H9 (cell line): Measurements from ENCODE around the gene TMEM208. TPM values are rescaled to one million over a fixed set of nuclear protein-coding genes. Genes with fewer than 3 reads are reported as not detected.

Experiments used
- DNase-seq: peaks from one replicate; pipeline ENCODE4 v3.0.0-alpha.2; 2017
- H2AFZ ChIP-seq: one replicate; pipeline ENCODE4 v1.6.1; 2013; ENCODE audit warnings: mild to moderate bottlenecking, low read length, control low read depth, moderate library complexity
- H2AK5ac ChIP-seq: 2 replicates; pipeline ENCODE4 v1.6.1; 2013; ENCODE audit warnings: low read length, control low read depth, mixed read lengths; ENCODE audit not compliant: insufficient read length
- H2BK120ac ChIP-seq: one replicate; pipeline ENCODE4 v1.6.1; 2013; ENCODE audit warnings: low read depth, mild to moderate bottlenecking, low read length, control low read depth, inconsistent platforms; ENCODE audit not compliant: poor library complexity, severe bottlenecking
- H2BK12ac ChIP-seq: 2 replicates; pipeline ENCODE4 v1.6.1; 2013; ENCODE audit warnings: low read length, control low read depth, mixed read lengths, low read depth; ENCODE audit not compliant: insufficient read length
- H2BK15ac ChIP-seq: 2 replicates; pipeline ENCODE4 v1.6.1; 2013; ENCODE audit warnings: low read depth, low read length, control low read depth
- H2BK20ac ChIP-seq: one replicate; pipeline ENCODE4 v1.6.1; 2013; ENCODE audit warnings: low read depth, mild to moderate bottlenecking, low read length, control low read depth, inconsistent platforms; ENCODE audit not compliant: poor library complexity, severe bottlenecking
- H2BK5ac ChIP-seq: 2 replicates; pipeline ENCODE4 v1.6.1; 2013; ENCODE audit warnings: low read length, control low read depth, mixed read lengths; ENCODE audit not compliant: insufficient read length
- H3K14ac ChIP-seq: 2 replicates; pipeline ENCODE4 v1.6.1; 2013; ENCODE audit warnings: low read length, control low read depth; ENCODE audit not compliant: insufficient read depth
- H3K18ac ChIP-seq: 2 replicates; pipeline ENCODE4 v1.6.1; 2013; ENCODE audit warnings: low read depth, mild to moderate bottlenecking, mixed read lengths, low read length, control low read depth; ENCODE audit not compliant: insufficient read length
- H3K23ac ChIP-seq: 2 replicates; pipeline ENCODE4 v1.6.1; 2013; ENCODE audit warnings: low read length, control low read depth, mixed read lengths, low read depth; ENCODE audit not compliant: insufficient read length
- H3K23me2 ChIP-seq: 2 replicates; pipeline ENCODE4 v1.6.1; 2013; ENCODE audit warnings: low read depth, mild to moderate bottlenecking, mixed read lengths, low read length, control low read depth; ENCODE audit not compliant: insufficient read length, poor library complexity, severe bottlenecking
- H3K27ac ChIP-seq: 2 replicates; pipeline ENCODE4 v1.5.1; 2013; ENCODE audit warnings: low read length, control low read depth, mixed read lengths, low read depth; ENCODE audit not compliant: insufficient read length
- H3K27me3 ChIP-seq: 2 replicates; pipeline ENCODE4 v1.6.1; 2013; ENCODE audit warnings: low read length, control low read depth, inconsistent platforms; ENCODE audit not compliant: insufficient read depth
- H3K4ac ChIP-seq: 2 replicates; pipeline ENCODE4 v1.6.1; 2013; ENCODE audit warnings: low read depth, mild to moderate bottlenecking, control low read depth, inconsistent platforms, low read length, moderate library complexity
- H3K4me1 ChIP-seq: 2 replicates; pipeline ENCODE4 v1.6.1; 2013; ENCODE audit warnings: low read length, control low read depth, inconsistent platforms; ENCODE audit not compliant: insufficient read depth
- H3K4me2 ChIP-seq: 2 replicates; pipeline ENCODE4 v1.6.1; 2013; ENCODE audit warnings: low read length, control low read depth, mixed read lengths; ENCODE audit not compliant: insufficient read length, insufficient read depth
- H3K56ac ChIP-seq: 2 replicates; pipeline ENCODE4 v1.6.1; 2013; ENCODE audit warnings: low read depth, mild to moderate bottlenecking, mixed read lengths, low read length, control low read depth; ENCODE audit not compliant: insufficient read length
- H3K79me1 ChIP-seq: 2 replicates; pipeline ENCODE4 v1.6.1; 2013; ENCODE audit warnings: low read depth, mild to moderate bottlenecking, moderate library complexity, low read length, control low read depth, inconsistent platforms; ENCODE audit not compliant: insufficient read depth, poor library complexity, severe bottlenecking
- H3K79me2 ChIP-seq: 2 replicates; pipeline ENCODE4 v1.6.1; 2013; ENCODE audit warnings: low read length, control low read depth, inconsistent platforms; ENCODE audit not compliant: insufficient read depth
- H3K9ac ChIP-seq: 2 replicates; pipeline ENCODE4 v1.6.1; 2013; ENCODE audit warnings: low read length, control low read depth, mixed read lengths; ENCODE audit not compliant: insufficient read length; ENCODE audit errors: extremely low read depth
- H3K9me3 ChIP-seq: one replicate; pipeline ENCODE4 v1.6.1; 2013; ENCODE audit warnings: low read depth, low read length, inconsistent platforms; ENCODE audit not compliant: control insufficient read depth
- H3T11ph ChIP-seq: one replicate; pipeline ENCODE4 v1.6.1; 2013; ENCODE audit warnings: mild to moderate bottlenecking, low read length, control low read depth, inconsistent platforms
- H4K20me1 ChIP-seq: one replicate; pipeline ENCODE4 v1.6.1; 2013; ENCODE audit not compliant: control insufficient read depth, insufficient read length, insufficient read depth
- H4K5ac ChIP-seq: 2 replicates; pipeline ENCODE4 v1.6.1; 2013; ENCODE audit warnings: low read depth, mild to moderate bottlenecking, mixed read lengths, low read length, control low read depth; ENCODE audit not compliant: insufficient read length
- H4K8ac ChIP-seq: replicated peaks from 2 replicates; pipeline ENCODE4 v1.6.1; 2013; ENCODE audit warnings: low read length, control low read depth, mixed read lengths, low read depth; ENCODE audit not compliant: insufficient read length
- H4K91ac ChIP-seq: 2 replicates; pipeline ENCODE4 v1.6.1; 2013; ENCODE audit warnings: low read depth, mild to moderate bottlenecking, moderate library complexity, mixed read lengths, low read length, control low read depth; ENCODE audit not compliant: insufficient read length
- H3K27ac Mint-ChIP-seq, 3 experiments: 2 replicates in 2 of 3; 3 replicates in 1 of 3; pipeline ENCODE4 v1.8.0; 2020 to 2021; ENCODE audit warnings: mixed read lengths in 3 of 3, mild to moderate bottlenecking in 1 of 3, moderate library complexity in 1 of 3
- H3K27me3 Mint-ChIP-seq: 2 replicates; pipeline ENCODE4 v1.8.0; 2021; ENCODE audit warnings: low read depth, mild to moderate bottlenecking, moderate library complexity, mixed read lengths
- H3K36me3 Mint-ChIP-seq, 3 experiments: 2 replicates in 2 of 3; 3 replicates in 1 of 3; pipeline ENCODE4 v1.8.0; 2020 to 2021; ENCODE audit warnings: low read depth in 3 of 3, mixed read lengths in 3 of 3; ENCODE audit not compliant: insufficient read depth in 1 of 3
- H3K4me1 Mint-ChIP-seq, 2 experiments: 2 replicates each; pipeline ENCODE4 v1.8.0; 2020; ENCODE audit warnings: mixed read lengths in 2 of 2
- H3K4me3 Mint-ChIP-seq, 2 experiments: 2 replicates in 1 of 2; 3 replicates in 1 of 2; pipeline ENCODE4 v1.8.0; 2020 to 2021; ENCODE audit warnings: mild to moderate bottlenecking in 2 of 2, mixed read lengths in 2 of 2, moderate library complexity in 1 of 2
- H3K9me3 Mint-ChIP-seq, 2 experiments: 2 replicates in 1 of 2; 3 replicates in 1 of 2; pipeline ENCODE4 v1.8.0; 2020; ENCODE audit warnings: mild to moderate bottlenecking in 2 of 2, mixed read lengths in 2 of 2, moderate library complexity in 1 of 2
- WGBS: extraction: QIAGEN DNeasy Blood & Tissue Kit; methylation state at CpG from one replicate; pipeline ENCODE4 v1.1.7; 2013; ENCODE audit warnings: missing lambda C conversion rate, low lambda C conversion rate, mixed read lengths; ENCODE audit not compliant: insufficient read length; ENCODE audit errors: extremely low coverage; 5-methylcytosine and 5-hydroxymethylcytosine counted together
- total RNA-seq: library from RNA; stranded (reverse); gene quantifications from 2 replicates; pipeline ENCODE4 v1.2.1, GENCODE V29; 2021
- TF ChIP-seq, protein P1 (sequence below): fragments of 200-600 bp; sonication (generic); conservative IDR thresholded peaks from 3 replicates; pipeline ENCODE4 v1.8.0; 2021; ENCODE audit warnings: antibody characterized with exemption, mild to moderate bottlenecking

TMEM208 gene
- total RNA-seq, 1 experiment from 2014 or later = 42.6 TPM

- H3K9me3 Mint-ChIP-seq = no peaks in the 10 kb centered on the region
- H2BK15ac ChIP-seq = no peak overlapping the region
- no peaks in the 10 kb centered on the region for H3K4me1 ChIP-seq
- no peak overlapping the region for H2AFZ ChIP-seq
- no peaks in the 10 kb centered on the region for H3K4me1 Mint-ChIP-seq
- H4K8ac ChIP-seq = no peak overlapping the region
- no peak overlapping the region for H3K27ac Mint-ChIP-seq
- no CpG with 5 or more reads among the region's 9 CpGs for WGBS
- H3K9ac ChIP-seq = no peak overlapping the region
- H3K36me3 Mint-ChIP-seq = no peaks in the 10 kb centered on the region; a peak in 2 of 7 replicates
- H4K20me1 ChIP-seq = no peaks in the 10 kb centered on the region
- H3K23ac ChIP-seq = no peak overlapping the region
- no peak overlapping the region for H2BK20ac ChIP-seq
- no peak overlapping the region for H3K56ac ChIP-seq
- no peak overlapping the region for H3K4me2 ChIP-seq
- no peak overlapping the region for H3T11ph ChIP-seq
- H3K4me3 Mint-ChIP-seq = no peak overlapping the region
- H3K4ac ChIP-seq = no peak overlapping the region
- no peak overlapping the region for H4K5ac ChIP-seq
- no peaks in the 10 kb centered on the region for H3K9me3 ChIP-seq
- H3K27me3 ChIP-seq = no peaks in the 10 kb centered on the region; the same call in 1 of the 2 replicates
- H2BK12ac ChIP-seq = no peak overlapping the region
- peak; percentile 42 for DNase-seq
- no peaks in the 10 kb centered on the region for H3K79me1 ChIP-seq
- no peak overlapping the region for H3K18ac ChIP-seq
- H2BK5ac ChIP-seq = no peak overlapping the region
- H3K23me2 ChIP-seq = no peaks in the 10 kb centered on the region
- peaks cover 24% of the 10 kb centered on the region for H3K27me3 Mint-ChIP-seq
- H3K14ac ChIP-seq = no peak overlapping the region
- no peak overlapping the region for H4K91ac ChIP-seq
- TF ChIP-seq, protein P1, sequence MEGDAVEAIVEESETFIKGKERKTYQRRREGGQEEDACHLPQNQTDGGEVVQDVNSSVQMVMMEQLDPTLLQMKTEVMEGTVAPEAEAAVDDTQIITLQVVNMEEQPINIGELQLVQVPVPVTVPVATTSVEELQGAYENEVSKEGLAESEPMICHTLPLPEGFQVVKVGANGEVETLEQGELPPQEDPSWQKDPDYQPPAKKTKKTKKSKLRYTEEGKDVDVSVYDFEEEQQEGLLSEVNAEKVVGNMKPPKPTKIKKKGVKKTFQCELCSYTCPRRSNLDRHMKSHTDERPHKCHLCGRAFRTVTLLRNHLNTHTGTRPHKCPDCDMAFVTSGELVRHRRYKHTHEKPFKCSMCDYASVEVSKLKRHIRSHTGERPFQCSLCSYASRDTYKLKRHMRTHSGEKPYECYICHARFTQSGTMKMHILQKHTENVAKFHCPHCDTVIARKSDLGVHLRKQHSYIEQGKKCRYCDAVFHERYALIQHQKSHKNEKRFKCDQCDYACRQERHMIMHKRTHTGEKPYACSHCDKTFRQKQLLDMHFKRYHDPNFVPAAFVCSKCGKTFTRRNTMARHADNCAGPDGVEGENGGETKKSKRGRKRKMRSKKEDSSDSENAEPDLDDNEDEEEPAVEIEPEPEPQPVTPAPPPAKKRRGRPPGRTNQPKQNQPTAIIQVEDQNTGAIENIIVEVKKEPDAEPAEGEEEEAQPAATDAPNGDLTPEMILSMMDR = peak; percentile 52
- no peak overlapping the region for H3K27ac ChIP-seq
- no peak overlapping the region for H2AK5ac ChIP-seq
- no peak overlapping the region for H2BK120ac ChIP-seq
- H3K79me2 ChIP-seq = no peaks in the 10 kb centered on the region
These were observed 37.3 kb downstream of the TMEM208 start for GRCh38 chr16:67264277-67264676.
